NCI-H2107 treated with DMSO at 0.1 percent for 48 hours (cell line): ENCODE data around the gene ZNF330.
"Not testable (repeated sequence)": the region's sequence is repeated elsewhere in the genome, so short reads cannot be mapped to it uniquely, and the experiment has no call there.

Experiments used
- DNase-seq: peaks from one replicate; lab custom pipeline; 2025; ENCODE audit not compliant: unreplicated experiment; lab: John Stamatoyannopoulos, UW

Gene ZNF330

DNA sequence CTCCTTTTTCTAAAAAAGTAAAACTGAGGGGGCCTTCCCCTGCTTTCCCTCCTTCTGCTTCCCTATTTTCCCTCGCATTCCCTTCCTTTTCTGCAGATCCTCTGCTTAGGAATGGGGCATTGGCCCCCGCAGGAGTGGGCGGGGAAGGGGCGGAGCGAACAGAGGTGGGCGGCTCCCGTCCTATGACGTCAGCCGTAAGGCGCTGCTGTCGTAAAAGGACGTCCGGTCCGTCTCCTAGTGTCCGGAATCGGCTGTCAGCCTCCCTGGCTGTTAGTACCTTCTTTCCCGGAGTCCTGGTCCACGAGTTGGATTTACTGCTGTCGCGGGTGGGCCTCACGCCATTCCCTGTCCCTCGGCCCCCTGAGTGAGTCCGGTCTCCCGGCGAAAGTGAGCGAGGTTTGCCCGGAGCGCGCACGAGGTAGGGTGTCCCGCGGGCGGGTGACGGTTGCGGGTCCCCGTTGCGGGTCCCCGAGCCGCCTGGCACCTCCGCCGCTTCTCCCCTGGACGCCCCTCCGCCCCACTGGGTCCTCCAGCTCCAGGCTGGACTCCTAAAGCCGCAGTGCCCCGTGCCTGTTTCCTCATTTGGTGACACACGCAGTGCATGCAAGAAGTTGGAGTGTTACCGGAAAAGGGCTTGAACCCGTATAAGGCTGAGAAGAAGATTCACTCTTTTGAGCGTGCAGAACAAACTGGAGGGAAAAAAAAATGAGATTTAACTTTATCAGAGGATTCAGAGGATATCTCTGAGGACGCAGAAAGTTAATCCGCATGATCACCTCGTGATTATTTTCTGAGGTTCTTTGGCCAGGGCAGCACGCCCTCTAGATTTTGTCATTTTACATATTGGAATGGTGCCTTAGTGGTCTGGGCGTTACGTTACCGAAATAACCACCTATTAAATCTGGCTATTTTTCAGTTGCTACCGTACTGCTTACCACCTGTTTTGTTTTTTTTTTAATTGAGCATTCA lies at the start of gene ZNF330:
TSS of gene ZNF330 (plus strand) at position 205 of the 969 bp plus-strand sequence. CDS start 1,477 bp downstream, outside the sequence.
- peak; percentile 36 for DNase-seq

DNA sequence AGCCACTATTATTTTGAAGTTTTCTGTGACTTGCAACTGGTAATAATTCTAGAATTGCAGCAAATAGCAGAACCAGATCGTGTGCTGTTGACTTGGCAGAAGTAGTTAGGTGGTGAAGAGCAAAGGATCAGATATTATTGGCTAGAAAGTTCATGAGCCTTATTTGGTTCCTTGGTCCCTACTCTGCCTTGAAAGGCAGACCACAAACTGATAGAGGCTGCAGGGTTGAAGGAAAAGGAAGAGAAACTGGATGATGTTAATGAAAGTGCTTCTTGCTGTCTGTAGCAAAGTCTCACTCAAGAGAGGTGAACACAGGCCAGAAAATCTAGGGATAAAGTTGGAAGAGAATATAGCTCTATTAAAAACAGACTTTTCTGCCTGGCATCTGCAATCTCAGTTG lies 46.2 kb upstream of the ZNF330 start:
- no peak for DNase-seq

DNA sequence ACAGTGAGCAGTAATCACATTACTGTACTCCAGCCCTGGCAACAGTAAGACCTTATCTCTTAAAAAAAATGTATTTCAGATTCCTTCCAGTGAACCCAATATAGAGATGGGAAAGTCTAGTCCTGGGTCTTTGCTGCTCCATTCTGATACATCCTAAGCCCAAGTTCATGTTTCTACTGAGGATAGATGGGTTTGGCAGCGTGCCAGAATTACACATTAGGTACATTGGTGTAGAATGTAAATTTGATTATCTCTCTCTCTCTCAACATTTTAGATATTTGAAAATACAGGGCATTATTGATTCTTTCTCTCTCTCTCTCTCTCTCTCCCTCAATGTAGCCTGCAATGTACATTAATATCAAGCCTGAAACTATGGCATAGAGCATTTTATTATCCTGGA lies 43.5 kb upstream of the ZNF330 start:
- no peak for DNase-seq

DNA sequence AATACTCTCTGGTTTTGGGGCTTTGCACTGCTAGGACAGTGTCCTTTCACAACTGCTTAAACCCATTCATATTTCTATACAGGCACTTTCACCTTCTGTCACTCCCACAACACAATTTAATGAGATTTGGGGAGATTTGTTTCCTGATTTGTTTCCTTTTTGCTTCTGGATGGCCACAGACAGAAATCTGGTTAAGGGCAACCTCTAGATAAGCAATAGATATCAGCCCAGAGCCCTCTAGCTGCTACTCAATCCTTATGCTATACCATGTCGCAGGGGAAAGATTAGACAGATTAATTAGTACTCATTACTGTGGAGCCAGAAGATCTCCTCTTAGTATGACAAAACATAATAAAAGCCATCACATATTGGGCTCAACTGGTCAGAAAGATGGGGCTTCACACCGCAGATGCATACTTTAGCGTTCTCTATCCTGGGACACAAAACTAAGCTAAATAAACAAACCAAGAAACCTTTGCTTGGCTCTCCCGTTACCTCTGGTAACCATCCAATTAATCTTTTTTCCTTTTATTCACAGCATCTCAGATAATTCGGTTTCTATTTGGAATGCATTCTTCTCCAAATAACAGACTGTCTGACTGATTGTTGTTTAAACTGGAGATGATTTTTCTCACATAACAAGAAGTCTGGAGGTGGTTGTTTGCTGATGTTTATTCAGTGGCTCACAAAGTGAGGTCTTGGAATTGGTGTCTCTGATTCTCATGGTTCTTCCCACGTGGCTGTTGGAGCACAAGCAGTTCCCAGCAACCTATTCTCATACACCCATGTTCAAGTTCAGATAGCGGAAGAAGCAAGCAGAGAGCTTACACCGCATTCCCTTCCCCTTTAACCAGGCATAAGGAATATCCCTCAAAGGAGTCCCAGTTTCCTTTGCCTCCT lies 41.0 kb upstream of the ZNF330 start:
- no peak for DNase-seq

DNA sequence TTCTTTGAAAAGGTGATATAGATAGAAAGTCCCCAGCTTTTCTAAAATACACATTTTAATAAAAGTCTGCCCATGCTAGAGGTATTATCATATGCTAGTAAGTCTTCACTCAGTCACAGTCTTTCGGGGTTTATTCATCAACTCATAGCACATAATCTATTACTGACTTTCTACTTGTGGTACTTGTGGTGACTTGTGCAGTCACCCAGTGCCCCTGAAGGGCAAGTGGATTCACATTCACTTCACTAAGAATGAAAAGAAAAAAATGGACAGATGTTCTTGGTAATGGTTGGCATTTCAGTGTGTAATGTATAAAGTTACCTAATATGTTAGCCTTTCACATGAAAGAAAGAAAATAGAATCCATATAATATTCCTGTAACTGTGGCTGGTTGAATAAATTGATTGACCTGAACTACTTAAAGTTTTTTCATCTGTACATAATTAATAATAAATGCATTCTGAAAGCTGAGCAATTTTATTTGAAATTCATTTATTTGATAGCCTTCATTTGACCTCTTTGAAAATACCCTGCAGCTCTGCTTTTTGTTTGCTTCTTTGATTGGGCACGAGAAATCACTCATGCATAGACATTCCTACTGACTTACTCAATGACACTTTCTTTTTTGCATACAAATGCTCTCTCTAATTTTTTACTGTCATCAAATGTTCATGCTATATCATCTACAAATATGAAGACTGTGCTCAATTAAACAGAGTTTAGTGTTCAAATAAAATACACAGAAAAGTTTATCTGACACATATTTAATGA lies 39.5 kb upstream of the ZNF330 start:
- no peak for DNase-seq

DNA sequence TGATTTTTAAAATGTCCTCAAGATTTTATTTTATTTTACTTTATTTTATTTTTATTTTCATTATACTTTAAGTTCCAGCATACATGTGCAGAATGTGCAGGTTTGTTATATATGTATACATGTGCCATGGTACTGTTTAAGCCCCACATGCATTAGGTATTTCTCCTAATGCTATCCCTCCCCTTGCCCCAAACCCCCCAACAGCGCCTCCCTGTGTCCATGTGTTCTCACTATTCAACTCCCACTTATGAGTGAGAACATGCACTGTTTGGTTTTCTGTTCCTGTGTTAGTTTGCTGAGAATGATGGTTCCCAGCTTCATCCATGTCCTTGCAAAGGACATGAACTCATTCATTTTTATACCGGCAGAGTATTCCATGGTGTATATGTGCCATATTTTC lies 37.2 kb upstream of the ZNF330 start:
- DNase-seq, result not testable (repeated sequence)

DNA sequence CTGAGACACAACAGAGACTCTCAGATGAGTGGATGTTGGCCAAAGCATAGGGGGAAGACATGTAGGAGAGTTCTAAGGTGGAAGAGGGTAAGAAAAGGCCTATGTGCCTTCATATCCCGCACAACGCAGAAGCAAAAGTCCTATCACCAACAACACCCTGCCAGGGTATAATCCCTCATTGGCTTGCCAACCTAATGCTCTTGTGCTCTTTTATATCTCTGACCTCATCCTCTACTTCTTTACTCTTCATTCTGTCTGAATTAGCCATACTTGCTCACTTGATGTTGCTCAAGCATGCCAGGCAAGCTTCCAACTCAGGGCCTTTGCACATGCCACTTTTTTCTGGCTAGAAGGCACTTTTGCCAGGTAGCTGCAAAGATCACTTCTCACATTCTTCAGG lies 28.1 kb upstream of the ZNF330 start:
- no peak for DNase-seq

DNA sequence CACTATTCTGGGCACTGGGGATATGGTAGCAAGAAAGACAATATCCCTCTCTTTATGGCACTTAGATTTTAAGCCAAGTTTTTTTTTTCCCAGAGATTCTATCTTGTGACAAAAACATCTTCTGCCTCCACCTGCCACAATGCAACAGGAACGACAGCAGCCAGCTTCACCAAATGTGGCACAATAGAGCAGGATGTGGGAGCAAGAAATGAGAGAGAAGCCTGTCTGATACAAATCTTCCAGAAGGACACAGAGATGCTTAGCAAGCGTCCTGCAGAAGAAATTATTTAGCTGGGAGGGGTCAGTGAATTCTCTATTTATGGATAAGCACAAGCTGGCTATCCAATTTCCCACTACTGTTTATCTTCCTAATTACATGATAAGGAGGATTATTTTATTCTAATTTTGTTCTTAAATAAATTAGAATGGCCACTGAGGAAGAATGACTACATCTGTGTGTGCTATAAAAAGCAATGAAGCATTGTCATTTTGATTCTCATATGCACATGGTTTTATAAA lies 27.1 kb upstream of the ZNF330 start:
- DNase-seq, result no peak

DNA sequence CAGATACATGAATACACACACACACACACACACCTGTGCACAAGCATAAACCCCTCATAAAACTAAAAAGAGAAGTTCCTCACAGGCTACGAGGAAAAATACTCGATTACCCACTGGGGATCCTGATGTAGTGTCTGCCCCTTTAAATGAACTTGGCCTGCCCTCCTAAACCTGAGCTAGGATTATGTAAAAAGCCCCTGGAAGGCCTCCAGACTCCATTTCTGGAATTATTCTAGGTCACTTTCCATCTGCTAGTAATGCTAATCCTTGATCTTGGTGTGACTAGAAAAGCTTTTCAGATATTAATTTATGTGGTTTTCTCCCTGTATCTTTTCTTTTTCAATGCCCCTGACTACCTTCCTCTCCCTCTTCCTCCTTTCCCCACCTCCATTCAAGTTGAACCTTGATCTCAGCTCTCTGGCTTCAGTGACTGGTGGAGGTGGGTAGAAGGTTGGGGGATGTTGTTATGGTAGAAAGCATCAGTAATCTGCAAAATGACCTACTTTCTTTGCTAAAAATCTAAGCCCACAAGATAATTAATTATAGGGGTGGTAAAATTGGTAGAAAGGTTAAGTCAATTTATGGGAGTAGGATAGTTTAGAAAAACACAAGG lies 25.5 kb upstream of the ZNF330 start:
- no peak for DNase-seq

DNA sequence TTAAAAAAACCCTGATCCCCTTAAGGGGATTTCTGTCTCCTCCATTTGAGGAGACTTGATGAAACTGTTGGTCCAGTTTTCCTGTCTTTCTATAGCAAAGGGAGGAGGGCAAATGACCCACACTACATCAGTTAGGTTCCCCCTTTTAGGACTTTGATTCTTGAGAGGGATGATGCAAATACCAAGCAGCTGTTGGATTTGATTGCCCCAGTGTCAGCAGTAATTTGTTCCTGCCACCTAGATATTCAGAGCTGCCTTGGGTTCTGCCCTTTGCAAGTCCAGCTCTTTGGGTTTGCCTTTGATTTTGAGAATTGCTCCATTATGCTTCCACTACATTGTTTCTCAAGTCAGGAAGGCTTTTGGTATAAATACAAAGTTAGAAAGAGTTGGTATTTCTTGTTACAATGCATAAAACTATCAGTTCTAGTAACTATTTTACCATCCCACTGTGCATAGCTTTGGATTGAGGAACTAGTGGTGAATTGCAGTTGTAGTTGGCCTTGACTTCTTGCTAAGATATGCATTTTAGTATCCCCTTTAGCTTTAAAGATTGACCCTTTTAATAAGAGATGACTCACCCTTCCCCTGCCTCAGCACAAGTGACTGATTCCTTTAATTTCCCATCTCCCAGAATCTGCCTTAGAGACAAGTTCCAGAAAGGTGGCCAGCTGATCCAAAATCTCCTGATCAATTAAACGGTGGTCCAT lies 24.3 kb upstream of the ZNF330 start:
- DNase-seq, result no peak

DNA sequence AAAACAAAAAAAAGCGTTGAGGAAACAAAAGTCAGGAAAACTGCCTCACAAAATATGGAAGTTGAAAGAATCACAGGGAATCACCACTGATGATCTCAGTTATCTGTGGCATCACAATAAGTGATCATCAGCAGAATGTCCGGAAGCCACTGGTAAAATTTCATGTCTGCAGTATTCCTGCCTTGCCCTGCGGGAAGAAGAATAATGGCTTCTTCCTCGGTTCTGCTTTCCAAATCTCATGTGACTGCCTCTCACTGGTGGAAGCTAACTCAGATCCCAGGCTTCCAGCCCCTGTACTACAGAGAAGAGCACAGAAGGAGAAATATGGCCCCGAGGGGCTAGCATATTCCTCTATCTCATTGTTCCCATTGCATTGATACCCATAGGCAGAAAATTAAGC lies 12.7 kb upstream of the ZNF330 start:
- DNase-seq, result no peak

DNA sequence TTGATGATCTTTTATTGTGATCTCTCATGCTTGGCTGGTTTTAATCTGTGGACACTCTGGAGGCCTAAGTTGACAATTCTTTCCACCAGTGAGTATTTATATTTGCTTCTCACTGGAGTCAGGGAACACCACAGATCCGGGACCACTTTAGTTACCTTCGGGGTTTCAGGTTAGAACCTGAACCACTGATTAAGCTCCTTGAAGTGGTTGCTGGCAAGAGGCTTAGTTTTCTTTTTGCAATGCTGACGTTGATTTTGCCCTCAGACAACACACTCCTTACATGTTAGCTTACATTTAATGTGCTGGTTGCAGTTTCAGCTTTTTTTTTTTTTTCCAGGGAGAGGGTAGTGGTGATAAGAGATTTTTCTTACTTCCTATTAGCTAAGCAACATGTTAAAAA lies 10.5 kb upstream of the ZNF330 start:
- DNase-seq, result no peak

DNA sequence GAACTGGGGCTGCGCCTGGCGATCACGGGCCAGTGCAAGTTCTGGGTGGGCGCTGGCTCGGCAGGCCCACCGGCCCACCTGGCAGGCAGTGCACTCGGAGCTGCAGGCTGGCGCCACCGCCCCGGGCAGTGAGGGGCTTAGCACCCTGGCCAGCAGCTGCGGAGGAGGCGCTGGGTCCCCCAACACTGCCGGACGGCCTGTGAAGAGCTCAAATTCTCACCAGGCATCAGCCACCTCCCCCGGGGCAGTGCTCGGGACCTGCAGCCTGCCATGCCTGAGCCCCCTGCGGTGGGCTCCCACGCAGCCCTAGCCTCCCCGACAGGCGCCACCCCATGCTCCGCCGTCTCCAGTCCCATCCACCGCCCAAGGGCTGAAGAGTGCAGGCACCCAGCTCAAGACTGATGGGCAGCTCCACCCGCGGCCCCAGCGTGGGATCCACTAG lies 7.1 kb upstream of the ZNF330 start:
- no peak for DNase-seq

DNA sequence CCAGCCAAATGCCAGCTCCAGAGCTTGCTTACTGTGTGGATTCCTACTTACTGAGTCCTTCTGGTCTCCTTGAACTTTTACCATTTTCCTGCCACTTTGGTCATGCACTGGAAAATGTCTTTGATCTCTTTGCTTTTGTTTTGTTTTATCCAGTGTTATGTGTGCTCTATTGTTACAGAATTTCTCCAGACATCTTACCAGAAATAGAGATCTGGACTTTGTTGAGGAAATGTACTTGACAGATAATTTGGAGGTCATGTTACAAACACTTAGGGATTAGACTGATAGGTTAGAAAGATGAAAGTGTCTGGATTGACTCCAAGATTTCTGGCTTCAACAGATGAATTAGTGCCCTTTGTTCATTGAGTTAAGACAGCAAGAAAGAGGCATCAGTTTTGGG lies 5.7 kb upstream of the ZNF330 start:
- no peak for DNase-seq

DNA sequence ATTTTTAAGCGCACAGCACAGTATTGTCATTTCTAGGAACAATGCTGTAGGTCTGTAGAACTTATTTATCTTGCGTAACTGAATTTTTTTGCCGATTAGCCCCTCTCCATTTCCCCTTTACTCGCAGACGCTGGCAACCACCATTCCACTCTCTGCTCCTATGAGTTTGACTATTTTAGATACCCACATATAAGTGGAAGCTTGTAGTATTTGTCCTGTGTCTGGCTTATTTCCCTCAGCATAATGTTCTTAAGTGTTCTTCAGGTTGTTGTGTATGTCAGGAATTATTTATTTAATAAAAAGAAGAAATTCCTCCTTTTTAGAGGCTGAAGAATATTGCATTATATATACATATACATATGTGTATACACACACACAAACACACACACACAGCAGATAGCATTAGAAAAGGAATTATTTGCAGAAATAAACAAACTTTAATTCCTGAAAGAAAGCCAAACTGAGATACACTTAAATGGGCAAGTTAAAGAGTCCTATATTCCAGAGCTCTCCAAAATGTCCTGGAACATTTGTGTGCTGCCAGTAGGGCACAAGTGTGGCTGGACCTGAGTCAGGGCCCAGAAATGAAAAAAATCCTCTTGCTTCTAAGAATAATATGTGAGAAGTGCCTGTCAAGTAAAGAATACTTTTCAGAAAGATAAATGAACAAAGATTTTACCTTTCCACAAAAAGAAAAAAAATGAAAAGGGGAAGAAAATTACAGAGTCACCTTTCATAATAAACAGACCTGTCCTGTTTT lies 4.5 kb upstream of the ZNF330 start:
- no peak for DNase-seq

DNA sequence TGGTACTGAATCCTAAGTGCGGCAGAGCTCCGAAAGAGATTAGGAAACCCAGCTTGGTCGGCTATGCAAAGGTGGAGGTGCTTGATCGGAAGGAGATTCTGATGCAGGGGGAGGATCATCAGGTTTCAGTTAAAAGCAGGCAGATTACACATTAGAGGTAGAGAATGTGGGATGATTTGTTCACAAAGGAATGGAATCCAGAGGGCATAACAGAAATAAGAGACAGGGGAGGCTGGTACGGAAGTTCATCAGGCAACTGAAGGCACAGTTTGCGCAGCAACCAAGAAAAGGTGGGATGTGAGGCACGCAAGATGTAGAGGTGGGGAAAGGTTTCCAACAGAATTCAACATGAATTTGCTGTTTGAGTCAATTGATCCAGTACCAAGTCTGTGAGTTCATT lies 424 bp upstream of the ZNF330 start:
- DNase-seq, result no peak

DNA sequence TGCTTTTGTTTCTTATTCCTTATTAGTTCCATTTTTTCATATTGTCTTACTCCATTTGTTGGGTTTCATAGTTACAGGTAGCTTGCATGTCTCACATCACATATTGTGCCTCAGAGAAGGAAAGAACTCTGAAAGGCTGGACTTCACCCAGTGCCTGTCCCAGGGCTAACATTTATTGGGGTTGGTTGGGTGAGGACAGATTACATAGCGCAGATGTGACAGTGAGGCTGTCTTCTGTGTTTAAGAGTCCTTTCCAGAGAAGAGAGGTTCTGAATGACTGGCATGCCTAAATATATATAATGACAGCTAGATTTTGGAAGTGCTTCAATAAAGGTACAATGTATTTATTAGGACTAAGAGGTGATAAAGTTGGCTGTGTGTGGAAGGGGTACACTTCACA lies 2.7 kb downstream of the ZNF330 start:
- no peak for DNase-seq

DNA sequence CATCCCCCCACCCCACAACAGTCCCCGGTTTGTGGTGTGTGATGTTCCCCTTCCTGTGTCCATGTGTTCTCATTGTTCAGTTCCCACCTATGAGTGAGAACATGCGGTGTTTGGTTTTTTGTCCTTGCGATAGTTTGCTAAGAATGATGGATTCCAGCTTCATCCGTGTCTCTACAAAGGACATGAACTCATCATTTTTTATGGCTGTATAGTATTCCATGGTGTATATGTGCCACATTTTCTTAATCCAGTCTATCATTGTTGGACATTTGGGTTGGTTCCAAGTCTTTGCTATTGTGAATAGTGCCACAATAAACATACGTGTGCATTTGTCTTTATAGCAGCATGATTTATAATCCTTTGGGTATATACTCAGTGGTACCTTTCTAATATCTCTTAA lies 6.6 kb downstream of the ZNF330 start:
- DNase-seq, result not testable (repeated sequence)
